ENCODE measurements around the gene CAMK1. TPM values are rescaled to one million over a fixed set of nuclear protein-coding genes. Genes with fewer than 3 reads are reported as not detected.

CAMK1 gene
- total and polyA plus RNA-seq, 9 of the 15 experiments (the other 6 are each of a cell fraction or from before 2014, with no cell fraction given), result 0.23 to 10.7 (median 6.0) TPM

DNA sequence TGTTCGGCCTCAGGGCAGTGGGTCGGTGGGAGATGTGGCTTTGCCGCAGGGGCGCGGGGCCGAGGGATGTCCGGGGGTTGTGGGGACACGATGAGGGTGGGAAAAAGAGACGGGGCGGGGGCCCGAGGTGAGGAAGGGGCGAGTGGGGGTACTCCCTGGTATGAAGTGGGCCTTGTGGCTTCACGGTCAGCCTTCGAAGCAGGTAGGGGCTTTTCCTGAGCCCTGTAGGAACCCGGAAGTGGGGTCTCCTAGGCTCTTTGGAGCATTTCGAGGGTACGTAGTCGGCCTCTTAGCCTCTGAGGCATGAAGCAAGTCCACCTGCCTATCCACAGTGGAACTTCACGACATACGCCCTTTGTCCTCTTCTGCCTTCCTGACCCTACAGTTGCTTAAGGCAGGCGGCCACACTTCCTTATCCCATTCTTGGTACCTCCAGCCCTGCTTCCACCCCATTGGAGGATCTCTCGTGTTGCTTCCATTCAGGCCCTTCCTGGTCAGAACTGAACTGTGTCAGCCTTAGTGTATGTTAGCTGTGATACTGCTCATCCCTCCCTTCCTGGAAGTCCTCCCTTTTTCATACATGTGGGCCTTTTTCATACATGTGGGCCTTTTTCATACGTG, 23.5 kb upstream of the CAMK1 start (continued):
- TF ChIP-seq SRSF3 (IDR thresholded peaks at IDR 0.05; ENCODE audit: insufficient read depth, low read length) (no peak), CEBPG (CRISPR knock-in tag; IDR thresholded peaks at IDR 0.05) (peak; percentile 59; the same call in 1 of the 2 replicates), CEBPG (tag; conservative IDR thresholded peaks at IDR 0.05 in 1 of 2, IDR thresholded peaks at IDR 0.05 in 1 of 2) (0 out of 4 replicates have a peak, but pooled peaks of 1 of the 2 experiments have one; percentile 22), SREBF2 (CRISPR knock-in tag; IDR thresholded peaks at IDR 0.05) (no peak; the same call in 1 of the 2 replicates), ZNF174 (CRISPR knock-in tag; IDR thresholded peaks at IDR 0.05) (no peak), SMAD4 (CRISPR knock-in tag; conservative IDR thresholded peaks at IDR 0.05) (no peak), U2AF2 (optimal IDR thresholded peaks at IDR 0.05; ENCODE audit: low read depth, low read length) (no peak), KLF1 (tag; IDR thresholded peaks at IDR 0.05) (no peak), MIER1 (IDR thresholded peaks at IDR 0.05; ENCODE audit: low read depth) (no peak), HMG20A (CRISPR knock-in tag; conservative IDR thresholded peaks at IDR 0.05) (no peak), ZNF197 (CRISPR knock-in tag; IDR thresholded peaks at IDR 0.05; ENCODE audit: low read depth) (no peak; the same call in 1 of the 2 replicates), POLR2G (IDR thresholded peaks at IDR 0.05; ENCODE audit: low read depth, low read length) (no peak), KDM1A (IDR thresholded peaks at IDR 0.05) (no peak)
- TF ChIP-seq, protein P1, sequence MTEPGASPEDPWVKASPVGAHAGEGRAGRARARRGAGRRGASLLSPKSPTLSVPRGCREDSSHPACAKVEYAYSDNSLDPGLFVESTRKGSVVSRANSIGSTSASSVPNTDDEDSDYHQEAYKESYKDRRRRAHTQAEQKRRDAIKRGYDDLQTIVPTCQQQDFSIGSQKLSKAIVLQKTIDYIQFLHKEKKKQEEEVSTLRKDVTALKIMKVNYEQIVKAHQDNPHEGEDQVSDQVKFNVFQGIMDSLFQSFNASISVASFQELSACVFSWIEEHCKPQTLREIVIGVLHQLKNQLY (CRISPR knock-in tag; conservative IDR thresholded peaks at IDR 0.05), result no peak
- TF ChIP-seq, protein P2, sequence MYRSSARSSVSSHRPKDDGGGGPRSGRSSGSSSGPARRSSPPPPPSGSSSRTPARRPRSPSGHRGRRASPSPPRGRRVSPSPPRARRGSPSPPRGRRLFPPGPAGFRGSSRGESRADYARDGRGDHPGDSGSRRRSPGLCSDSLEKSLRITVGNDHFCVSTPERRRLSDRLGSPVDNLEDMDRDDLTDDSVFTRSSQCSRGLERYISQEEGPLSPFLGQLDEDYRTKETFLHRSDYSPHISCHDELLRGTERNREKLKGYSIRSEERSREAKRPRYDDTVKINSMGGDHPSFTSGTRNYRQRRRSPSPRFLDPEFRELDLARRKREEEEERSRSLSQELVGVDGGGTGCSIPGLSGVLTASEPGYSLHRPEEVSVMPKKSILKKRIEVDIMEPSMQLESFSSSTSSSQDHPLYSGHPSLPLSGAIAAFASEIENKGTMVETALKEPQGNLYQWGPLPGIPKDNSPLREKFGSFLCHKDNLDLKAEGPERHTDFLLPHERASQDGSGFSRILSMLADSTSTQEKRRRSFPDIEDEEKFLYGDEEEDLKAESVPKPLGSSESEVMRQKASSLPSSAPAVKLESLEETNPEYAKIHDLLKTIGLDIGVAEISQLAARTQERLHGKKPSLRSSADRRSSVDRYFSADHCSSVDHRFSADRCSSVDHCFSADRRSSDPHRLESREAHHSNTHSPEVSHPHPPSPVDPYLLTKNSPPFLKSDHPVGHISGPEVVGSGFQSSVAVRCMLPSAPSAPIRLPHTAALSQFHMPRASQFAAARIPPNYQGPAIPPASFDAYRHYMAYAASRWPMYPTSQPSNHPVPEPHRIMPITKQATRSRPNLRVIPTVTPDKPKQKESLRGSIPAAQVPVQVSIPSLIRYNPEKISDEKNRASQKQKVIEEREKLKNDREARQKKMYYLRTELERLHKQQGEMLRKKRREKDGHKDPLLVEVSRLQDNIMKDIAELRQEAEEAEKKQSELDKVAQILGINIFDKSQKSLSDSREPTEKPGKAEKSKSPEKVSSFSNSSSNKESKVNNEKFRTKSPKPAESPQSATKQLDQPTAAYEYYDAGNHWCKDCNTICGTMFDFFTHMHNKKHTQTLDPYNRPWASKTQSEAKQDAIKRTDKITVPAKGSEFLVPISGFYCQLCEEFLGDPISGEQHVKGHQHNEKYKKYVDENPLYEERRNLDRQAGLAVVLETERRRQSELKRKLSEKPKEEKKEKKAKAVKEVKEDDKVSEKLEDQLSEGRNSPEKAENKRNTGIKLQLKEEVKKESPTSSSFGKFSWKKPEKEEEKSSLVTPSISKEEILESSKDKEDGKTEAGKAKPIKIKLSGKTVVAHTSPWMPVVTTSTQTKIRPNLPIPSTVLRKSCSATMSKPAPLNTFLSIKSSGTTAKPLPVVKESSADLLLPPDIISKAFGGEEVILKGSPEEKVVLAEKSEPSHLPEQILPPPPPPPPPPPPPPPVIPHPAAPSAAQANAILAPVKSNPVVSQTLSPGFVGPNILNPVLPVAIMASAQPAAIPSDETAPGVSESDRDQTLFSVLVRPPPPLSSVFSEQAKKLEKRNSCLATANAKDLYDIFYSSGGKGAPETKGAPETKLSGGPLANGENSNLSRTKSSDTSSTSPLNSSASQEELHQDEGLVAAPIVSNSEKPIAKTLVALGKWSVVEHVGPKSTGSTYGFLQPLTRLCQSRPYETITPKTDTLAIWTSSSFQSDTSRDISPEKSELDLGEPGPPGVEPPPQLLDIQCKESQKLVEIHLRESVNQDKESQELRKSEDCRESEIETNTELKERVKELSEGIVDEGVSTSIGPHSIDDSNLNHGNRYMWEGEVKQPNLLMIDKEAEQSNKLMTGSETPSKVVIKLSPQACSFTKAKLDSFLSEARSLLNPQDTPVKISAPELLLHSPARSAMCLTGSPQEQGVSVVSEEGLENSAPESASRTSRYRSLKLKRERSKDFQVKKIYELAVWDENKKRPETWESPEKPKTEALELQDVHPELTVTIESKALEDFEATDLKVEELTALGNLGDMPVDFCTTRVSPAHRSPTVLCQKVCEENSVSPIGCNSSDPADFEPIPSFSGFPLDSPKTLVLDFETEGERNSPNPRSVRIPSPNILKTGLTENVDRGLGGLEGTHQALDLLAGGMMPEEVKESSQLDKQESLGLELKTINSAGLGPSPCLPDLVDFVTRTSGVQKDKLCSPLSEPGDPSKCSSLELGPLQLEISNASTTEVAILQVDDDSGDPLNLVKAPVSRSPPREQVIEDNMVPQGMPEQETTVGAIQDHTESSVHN (IDR thresholded peaks at IDR 0.05; ENCODE audit: borderline replicate concordance in 1 of 2, low read depth in 1 of 2), result no peak
- TF ChIP-seq, protein P3, sequence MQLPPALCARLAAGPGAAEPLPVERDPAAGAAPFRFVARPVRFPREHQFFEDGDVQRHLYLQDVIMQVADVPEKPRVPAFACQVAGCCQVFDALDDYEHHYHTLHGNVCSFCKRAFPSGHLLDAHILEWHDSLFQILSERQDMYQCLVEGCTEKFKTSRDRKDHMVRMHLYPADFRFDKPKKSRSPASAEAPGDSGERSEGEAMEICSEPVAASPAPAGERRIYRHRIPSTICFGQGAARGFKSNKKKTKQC (CRISPR knock-in tag; IDR thresholded peaks at IDR 0.05), result peak; percentile 55; the same call in 1 of the 2 replicates
- TF ChIP-seq, protein P4, sequence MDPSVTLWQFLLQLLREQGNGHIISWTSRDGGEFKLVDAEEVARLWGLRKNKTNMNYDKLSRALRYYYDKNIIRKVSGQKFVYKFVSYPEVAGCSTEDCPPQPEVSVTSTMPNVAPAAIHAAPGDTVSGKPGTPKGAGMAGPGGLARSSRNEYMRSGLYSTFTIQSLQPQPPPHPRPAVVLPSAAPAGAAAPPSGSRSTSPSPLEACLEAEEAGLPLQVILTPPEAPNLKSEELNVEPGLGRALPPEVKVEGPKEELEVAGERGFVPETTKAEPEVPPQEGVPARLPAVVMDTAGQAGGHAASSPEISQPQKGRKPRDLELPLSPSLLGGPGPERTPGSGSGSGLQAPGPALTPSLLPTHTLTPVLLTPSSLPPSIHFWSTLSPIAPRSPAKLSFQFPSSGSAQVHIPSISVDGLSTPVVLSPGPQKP (CRISPR knock-in tag; IDR thresholded peaks at IDR 0.05), result no peak
